Nephron progenitor cell (in vitro differentiated cells): ENCODE data around the gene ZFHX2.
A peak's percentile ranks its signal among the peaks of the same experiment; 100 is the strongest.

Experiments used
- DNase-seq: peaks from one replicate; pipeline ENCODE4 v3.0.0; 2021
- H3K27ac Mint-ChIP-seq: 2 replicates; pipeline ENCODE4 v1.8.0; 2021; ENCODE audit warnings: mild to moderate bottlenecking, moderate library complexity, mixed read lengths
- H3K27me3 Mint-ChIP-seq: 2 replicates; pipeline ENCODE4 v1.8.0; 2021; ENCODE audit warnings: mild to moderate bottlenecking, low read depth, mixed read lengths; ENCODE audit not compliant: poor library complexity
- H3K36me3 Mint-ChIP-seq: 2 replicates; pipeline ENCODE4 v1.8.0; 2021; ENCODE audit warnings: low read depth, mixed read lengths
- H3K4me1 Mint-ChIP-seq: 2 replicates; pipeline ENCODE4 v1.8.0; 2021; ENCODE audit warnings: mixed read lengths
- H3K4me3 Mint-ChIP-seq: 2 replicates; pipeline ENCODE4 v1.8.0; 2021; ENCODE audit warnings: mild to moderate bottlenecking, moderate library complexity, mixed read lengths
- H3K9me3 Mint-ChIP-seq: 2 replicates; pipeline ENCODE4 v1.8.0; 2021; ENCODE audit warnings: mild to moderate bottlenecking, moderate library complexity, mixed read lengths
- TF ChIP-seq, protein P1 (sequence below): fragments of 200-600 bp; sonication (generic); IDR thresholded peaks from 2 replicates; pipeline ENCODE4 v1.5.0; 2021; ENCODE audit warnings: antibody characterized with exemption

The ZFHX2 gene

DNA sequence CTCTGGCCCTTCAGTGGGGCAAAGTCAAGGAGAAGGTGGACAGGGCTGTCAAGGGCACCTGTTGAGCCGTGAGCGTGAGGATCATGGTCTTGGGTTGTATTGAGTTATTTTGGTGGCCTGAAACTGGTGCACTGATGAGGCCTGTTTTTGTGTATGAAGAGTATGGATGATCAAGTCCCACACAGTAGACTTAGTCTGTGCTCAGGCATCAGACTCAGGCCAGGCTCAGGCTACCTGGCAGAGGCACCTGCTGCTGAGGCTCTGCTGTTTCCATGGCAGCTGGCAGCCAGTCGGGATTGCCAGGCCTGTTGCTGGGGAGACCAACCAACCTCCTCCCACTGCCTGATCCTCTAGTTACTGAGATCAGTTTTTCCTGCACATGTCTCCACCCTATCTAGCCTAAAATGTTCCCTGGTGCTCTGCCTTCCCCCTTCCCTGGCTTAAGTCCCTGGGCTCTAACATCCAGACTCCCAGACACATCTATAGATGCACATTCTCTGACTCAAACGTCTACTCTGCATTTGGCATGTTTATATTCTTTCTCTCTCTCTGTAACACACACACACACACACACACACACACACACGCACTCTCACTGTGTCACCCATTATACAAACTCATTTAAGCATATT lies 21.9 kb upstream of the ZFHX2 start:
- Mint-ChIP-seq H3K27ac (no peak overlapping the region), H3K4me3 (no peak overlapping the region), H3K27me3 (peaks cover 53% of the 10 kb centered on the region), H3K4me1 (peaks cover 54% of the 10 kb centered on the region), H3K9me3 (no peaks in the 10 kb centered on the region), H3K36me3 (peaks cover 10% of the 10 kb centered on the region)
- TF ChIP-seq, protein P1, sequence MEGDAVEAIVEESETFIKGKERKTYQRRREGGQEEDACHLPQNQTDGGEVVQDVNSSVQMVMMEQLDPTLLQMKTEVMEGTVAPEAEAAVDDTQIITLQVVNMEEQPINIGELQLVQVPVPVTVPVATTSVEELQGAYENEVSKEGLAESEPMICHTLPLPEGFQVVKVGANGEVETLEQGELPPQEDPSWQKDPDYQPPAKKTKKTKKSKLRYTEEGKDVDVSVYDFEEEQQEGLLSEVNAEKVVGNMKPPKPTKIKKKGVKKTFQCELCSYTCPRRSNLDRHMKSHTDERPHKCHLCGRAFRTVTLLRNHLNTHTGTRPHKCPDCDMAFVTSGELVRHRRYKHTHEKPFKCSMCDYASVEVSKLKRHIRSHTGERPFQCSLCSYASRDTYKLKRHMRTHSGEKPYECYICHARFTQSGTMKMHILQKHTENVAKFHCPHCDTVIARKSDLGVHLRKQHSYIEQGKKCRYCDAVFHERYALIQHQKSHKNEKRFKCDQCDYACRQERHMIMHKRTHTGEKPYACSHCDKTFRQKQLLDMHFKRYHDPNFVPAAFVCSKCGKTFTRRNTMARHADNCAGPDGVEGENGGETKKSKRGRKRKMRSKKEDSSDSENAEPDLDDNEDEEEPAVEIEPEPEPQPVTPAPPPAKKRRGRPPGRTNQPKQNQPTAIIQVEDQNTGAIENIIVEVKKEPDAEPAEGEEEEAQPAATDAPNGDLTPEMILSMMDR = no peak
- no peak for DNase-seq

DNA sequence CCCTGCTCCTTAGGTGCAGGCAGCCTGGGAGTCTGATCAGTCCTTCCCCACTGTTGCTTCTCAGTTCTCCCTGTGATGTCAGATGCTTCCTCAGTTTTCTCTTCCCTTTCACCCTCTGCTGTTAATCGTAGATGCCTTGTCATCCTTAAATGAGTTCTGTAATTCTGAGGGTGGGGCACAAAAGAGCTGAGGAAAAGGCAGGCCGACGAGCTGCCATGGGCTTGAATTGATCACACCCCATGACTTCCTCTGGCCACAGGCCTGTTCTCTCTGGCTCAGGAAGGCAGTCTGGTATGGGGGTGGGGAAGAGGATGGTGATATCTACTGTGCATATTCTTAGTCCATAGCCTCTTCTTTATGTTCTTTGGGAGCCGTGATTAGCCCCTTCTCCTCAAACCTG lies 21.3 kb upstream of the ZFHX2 start:
- DNase-seq = no peak

DNA sequence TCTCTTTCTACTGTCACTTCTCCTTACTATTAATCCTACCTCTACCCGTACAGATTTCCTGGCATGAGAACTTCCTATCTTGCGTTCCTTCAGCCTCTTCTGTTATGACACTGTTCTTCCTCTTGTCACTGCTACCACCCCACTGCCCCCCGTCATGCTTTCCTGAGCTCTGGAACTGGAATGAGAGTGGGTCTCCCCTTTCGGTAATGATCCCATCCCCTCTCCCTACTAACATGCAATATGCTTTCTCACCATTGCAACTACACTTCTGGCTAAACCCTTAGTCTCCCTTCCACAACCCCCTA lies 20.9 kb upstream of the ZFHX2 start:
- TF ChIP-seq, protein P1 = no peak
- peaks cover 10% of the 10 kb centered on the region for H3K36me3 Mint-ChIP-seq
- no peak for DNase-seq
- H3K27me3 Mint-ChIP-seq = peaks cover 43% of the 10 kb centered on the region
- no peak overlapping the region for H3K4me3 Mint-ChIP-seq
- H3K9me3 Mint-ChIP-seq = no peaks in the 10 kb centered on the region
- peak overlapping the region; percentile 67 for H3K27ac Mint-ChIP-seq
- peaks cover 59% of the 10 kb centered on the region for H3K4me1 Mint-ChIP-seq

More for the DNA sequence above, 21.3 kb upstream of the ZFHX2 start:
- Mint-ChIP-seq H3K27ac (peak overlapping the region; percentile 67), H3K4me3 (no peak overlapping the region), H3K36me3 (peaks cover 10% of the 10 kb centered on the region), H3K9me3 (no peaks in the 10 kb centered on the region), H3K4me1 (peaks cover 55% of the 10 kb centered on the region), H3K27me3 (peaks cover 47% of the 10 kb centered on the region)
- TF ChIP-seq, protein P1 = no peak

DNA sequence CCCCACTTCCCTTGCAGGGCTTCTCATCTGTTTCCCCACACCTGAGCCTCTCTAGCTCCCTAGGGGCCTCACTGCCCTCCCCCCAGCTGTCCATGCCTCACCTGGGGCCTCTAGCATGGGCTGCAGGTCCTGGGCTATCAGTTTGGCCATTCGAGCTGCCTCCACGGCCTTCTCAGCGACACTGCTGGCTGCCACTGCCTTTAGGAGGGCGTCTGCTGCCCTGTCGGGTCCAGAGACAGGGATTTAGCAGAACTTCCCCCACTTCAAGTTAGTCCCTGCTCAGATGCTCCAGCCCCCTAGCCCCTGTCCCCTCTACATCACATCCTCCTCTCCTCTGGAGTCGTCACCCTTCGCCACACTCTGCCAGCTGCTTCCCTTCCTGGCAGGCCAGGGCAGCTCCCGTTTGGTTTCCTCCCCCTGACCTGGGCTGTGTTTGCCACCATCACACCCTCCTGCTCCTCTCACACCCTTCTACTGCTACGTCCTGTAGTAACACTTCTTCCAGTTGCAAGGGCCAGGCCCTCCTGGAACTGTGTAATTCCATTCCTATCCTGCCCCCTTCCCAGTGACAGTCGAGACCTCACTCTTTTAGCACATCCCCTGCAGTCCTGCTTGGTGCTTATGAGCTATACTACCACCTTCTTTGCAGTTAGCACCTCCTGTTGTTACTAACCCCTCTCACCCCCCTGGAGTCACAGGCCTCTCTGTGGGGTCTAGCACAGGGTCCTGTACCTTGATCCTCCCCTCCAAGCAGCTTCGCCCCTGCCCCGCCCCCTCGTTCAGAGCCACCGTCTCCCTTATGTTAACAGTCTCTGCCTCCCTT lies 20.3 kb upstream of the ZFHX2 start:
- TF ChIP-seq, protein P1 = no peak
- Mint-ChIP-seq H3K27ac (peak overlapping the region; percentile 23), H3K4me3 (no peak overlapping the region), H3K9me3 (no peaks in the 10 kb centered on the region), H3K4me1 (peaks cover 62% of the 10 kb centered on the region), H3K27me3 (peaks cover 38% of the 10 kb centered on the region), H3K36me3 (peaks cover 10% of the 10 kb centered on the region)
- no peak for DNase-seq

DNA sequence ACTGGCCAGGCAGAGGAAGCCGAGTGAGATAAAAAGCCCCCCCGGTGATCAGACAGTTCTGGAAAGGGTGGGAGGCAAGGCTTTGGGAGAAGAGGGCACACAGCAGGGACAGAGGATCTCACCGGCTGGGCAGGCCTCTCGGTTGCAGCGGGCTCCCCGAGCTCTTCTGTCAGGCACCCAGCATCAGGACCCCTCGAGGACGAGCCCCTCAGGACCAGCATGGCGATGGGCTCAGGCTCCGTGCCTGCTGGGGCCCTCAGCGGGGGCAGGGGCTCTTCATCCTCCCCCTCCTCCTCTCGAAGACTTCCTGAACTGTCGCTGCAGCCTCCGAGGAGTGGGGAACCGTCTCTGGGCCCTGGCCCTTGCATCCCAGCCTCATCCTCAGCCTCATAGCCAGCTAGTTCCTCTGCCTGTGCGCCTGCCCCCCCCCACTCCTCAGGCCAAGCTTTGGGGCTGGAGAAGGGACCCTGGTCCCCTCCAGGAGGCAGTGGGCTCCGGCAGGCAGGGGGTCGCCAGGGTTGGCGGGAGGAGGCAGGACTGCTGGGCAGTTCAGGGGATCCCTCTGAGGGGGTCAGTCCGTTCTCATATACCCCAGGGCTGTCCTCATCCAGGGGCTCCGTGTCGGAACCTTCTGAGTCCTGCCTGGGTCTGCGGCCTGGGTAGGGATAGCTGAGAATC lies 19.4 kb upstream of the ZFHX2 start:
- H3K4me1 Mint-ChIP-seq = peaks cover 62% of the 10 kb centered on the region
- no peak for DNase-seq
- peaks cover 29% of the 10 kb centered on the region for H3K27me3 Mint-ChIP-seq

More for the DNA sequence above, 19.4 kb upstream of the ZFHX2 start:
- Mint-ChIP-seq H3K9me3 (no peaks in the 10 kb centered on the region), H3K27ac (no peak overlapping the region), H3K36me3 (peaks cover 10% of the 10 kb centered on the region), H3K4me3 (no peak overlapping the region)
- TF ChIP-seq, protein P1 = no peak
